COLO668 (cell line): ENCODE measurements around the gene PRKAB1.
A peak's percentile ranks its signal among the peaks of the same experiment; 100 is the strongest.

Experiments
- DNase-seq: peaks from one replicate; lab custom pipeline; 2025; ENCODE audit not compliant: unreplicated experiment; lab: John Stamatoyannopoulos, UW

PRKAB1 gene

GRCh38 chr12:119660076-119660475, 7.9 kb upstream of the PRKAB1 start:
- no peak for DNase-seq

- no peak for DNase-seq
Measured at GRCh38 chr12:119661882-119662281, 6.1 kb upstream of the PRKAB1 start.

- DNase-seq = no peak
Measured at GRCh38 chr12:119664642-119665041, 3.3 kb upstream of the PRKAB1 start.

GRCh38 chr12:119665164-119665929, 2.6 kb upstream of the PRKAB1 start:
- no peak for DNase-seq

- no peak for DNase-seq
Measured at GRCh38 chr12:119666226-119666795, 1.6 kb upstream of the PRKAB1 start.

DNA sequence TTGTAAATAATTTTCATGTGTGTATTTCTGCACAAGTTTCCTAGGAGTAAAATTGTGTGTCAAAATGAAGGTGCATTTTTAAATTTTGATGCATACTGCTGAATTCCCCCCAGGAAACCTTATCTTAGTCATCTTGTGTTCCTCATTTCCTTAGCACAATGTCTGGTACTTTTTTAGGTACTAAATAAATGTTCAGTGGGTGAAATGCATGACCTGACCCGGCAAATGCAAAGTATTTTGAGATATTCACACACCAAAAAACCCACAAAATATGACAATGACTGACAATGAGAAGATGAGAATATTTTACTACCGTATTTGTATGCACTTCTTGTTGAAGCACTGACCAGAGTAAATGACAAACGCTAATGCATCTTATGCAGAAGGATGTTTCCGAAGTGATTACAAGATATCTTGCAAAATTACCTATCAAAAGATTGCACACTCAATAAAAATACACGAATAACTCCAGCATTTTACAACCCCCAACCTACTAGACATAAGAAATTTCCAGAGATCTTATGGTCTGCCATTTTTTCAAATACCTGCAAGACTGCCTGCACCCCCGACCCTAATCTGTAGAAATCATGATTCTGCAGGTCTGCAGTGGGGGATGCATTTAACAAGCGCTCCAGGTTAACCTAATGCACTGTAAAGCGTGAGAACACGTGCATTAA, 895 bp upstream of the PRKAB1 start:
- DNase-seq = no peak

DNA sequence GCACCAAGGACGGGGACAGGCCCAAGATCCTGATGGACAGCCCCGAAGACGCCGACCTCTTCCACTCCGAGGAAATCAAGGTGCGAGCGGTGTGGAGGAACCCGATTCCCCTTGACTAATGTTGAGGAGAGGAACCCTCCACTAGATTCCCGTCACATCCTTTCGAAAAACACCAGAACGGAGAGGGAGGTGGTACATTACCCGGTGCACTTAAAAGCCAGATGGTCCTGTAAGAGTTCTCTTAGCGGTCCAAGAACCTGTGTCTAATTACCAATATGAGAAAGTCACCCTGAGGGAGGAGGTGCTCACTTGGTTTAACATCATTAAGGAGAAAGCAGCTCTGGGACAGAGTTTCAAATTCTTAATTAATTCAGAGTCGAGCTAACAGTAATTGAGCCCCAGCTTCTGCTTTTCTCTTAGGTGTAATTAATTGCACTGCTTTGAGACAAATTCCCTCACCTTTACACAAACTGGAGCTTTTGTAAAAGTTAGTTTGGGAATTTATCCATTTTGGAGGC, 450 bp downstream of the PRKAB1 start:
- DNase-seq = no peak

DNA sequence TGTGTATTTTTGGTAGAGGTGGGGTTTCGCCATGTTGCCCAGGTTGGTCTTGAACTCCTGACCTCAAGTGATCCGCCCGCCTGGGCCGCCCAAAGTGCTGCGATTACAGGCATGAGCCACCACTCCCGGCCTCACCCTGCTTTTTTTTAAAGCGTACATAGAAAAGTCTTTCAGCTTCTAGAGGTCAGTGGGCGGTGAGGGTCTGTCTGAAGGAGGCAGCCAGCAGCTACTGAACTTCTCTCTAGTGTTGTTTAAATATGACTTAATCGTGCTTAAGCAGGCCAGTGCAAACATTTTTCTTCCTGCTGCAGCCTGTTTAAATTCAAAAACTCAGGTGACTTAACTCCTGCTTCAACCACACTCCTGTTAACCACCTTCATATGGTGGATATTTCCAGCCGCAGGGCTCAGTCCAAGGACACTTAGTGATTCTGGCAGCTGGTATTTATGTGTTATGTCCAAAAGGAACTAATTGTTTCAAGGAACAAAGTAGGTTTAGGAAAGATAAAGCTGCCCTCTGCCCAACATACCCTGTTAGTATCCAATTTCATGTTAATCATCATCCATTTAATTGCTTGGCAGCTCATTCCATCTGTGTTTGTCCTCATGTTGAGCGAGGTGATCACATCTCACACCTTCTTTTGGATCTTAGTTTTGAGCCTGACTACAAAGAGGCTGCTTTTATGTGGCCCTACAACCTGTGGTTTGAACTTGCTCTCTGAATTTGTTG, 2.0 kb downstream of the PRKAB1 start:
- DNase-seq = peak; percentile 55

DNA sequence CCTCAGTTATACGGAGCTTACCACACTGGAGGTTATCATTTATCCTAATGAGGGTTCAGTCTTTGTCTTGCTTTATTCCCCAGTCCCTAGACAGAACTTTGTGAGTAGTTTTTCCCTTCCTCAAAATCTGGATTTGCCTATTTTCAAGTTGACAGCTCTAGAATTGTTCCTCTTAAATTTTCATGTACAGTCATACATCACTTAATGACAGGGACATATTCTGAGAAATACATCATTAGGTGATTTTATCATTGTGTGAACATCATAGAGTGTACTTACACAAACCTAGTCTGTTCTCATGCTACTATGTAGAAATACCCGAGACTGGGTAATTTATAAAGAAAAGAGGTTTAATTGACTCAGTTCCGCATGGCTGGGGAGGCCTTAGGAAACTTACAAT, 3.1 kb downstream of the PRKAB1 start:
- no peak for DNase-seq

GRCh38 chr12:119672194-119672593, 4.3 kb downstream of the PRKAB1 start:
- DNase-seq = no peak

DNA sequence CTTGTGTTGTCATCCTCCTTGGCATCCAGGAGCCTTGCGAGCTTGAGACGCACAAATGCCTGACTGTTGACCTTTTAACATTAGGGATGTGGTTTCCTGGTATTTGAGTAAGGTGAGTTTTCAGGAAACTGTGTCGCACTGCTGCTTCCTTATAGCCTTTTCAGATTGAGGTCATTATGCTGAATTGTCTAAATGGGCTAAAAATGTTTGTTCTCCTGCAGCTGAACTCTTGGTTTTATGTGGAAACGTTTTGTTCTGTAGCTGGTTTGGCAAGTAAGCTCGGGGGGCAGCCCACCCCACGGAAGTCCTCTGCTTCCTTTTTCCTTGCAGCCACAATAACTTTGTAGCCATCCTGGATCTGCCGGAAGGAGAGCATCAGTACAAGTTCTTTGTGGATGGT, 5.7 kb downstream of the PRKAB1 start:
- DNase-seq = no peak

GRCh38 chr12:119674560-119674959, 6.6 kb downstream of the PRKAB1 start:
- DNase-seq = no peak

DNA sequence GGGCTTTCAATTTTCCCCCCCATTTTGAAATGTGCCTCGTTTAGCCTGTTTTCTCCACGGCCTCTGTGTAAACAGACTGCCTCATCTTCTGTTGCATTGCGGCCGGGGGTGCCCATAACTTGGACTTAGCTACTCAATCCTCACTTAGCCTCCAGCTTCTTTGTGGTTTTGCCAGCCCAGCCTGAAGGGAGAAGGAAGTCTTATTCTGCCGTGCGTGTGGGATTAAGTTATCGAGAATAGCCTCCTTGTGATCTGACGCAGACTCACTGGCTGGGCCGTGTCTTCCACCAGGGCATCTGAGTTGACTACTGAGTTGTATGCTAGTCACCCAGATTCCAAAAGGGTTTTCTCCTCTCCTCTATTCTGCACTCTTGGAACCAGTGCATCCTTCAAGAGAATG, 8.1 kb downstream of the PRKAB1 start:
- no peak for DNase-seq

DNA sequence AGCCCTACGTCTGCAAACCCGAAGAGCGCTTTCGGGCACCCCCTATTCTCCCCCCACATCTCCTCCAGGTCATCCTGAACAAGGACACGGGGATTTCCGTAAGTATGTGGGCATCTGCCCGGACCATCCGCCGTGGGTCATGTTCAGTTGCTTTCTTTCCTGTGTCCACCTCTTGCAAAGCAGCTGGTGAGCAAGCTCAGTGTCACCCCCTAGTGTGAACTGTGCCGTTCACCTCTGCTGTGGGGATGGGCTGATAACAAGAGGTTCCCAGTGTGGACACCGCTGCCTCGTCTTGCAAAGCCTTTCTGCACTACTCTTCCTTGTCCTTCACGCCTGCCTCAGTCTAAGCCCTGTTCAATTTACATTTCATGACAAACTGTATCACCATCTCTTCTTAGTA, 8.6 kb downstream of the PRKAB1 start:
- no peak for DNase-seq

DNA sequence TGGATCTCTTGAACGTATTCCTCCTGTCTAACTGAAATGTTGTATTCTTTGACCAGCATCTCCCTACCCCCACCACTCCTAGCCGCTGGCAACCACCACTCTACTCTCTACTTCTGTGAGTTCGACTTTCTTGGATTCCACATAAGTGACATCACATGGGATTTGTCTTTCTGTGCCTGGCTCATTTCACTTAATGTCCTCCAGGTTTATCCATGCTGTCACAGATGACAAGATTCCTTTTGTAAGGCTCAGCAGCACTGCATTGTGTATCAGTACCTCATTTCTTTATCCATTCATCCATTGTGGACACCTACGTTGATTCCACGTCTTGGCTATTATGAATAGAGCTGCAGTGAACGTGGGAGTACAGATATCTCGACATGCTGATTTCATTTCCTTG, 10.5 kb downstream of the PRKAB1 start:
- no peak for DNase-seq

GRCh38 chr12:119679081-119679480, 11.1 kb downstream of the PRKAB1 start:
- DNase-seq = peak; percentile 25

DNA sequence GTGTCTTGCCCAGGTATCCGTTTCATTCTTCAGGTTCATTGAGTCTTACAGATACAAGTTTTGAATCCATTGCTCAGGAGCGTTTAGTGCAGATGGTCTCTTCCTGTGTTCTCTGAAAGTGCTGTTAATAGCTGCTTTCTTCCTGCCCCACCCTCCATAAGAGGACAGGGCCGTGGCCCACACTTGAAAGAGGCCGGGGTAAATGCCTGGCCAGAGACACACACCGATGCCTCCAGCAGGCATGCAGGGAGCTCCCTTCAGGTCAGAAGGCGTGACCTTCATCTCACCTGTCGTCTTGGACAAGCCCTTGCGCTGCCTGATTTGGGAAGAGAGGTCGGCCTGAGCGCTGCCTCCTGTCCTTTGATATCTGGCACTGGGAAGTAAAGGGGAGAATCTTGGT, 11.6 kb downstream of the PRKAB1 start:
- no peak for DNase-seq

DNA sequence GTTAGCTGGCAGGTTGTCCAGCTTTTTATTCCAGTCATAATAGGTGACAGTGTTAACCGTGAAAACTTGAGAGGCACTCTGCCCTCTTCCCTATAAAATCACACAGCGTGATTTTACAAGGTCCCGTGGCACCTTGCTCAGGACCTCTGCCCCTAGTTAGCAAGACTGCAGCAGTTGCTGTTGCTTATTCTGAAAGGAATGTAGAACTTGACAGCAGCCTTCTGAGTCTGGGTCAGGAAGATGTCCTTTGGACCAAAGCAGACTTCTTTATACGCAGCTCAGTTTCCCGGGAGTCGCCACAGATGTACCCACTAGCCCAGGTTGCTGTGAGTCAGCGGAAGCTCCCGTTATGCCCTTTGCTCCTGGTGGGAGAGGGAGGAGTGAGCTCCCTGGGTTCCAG, 13.2 kb downstream of the PRKAB1 start:
- no peak for DNase-seq

DNA sequence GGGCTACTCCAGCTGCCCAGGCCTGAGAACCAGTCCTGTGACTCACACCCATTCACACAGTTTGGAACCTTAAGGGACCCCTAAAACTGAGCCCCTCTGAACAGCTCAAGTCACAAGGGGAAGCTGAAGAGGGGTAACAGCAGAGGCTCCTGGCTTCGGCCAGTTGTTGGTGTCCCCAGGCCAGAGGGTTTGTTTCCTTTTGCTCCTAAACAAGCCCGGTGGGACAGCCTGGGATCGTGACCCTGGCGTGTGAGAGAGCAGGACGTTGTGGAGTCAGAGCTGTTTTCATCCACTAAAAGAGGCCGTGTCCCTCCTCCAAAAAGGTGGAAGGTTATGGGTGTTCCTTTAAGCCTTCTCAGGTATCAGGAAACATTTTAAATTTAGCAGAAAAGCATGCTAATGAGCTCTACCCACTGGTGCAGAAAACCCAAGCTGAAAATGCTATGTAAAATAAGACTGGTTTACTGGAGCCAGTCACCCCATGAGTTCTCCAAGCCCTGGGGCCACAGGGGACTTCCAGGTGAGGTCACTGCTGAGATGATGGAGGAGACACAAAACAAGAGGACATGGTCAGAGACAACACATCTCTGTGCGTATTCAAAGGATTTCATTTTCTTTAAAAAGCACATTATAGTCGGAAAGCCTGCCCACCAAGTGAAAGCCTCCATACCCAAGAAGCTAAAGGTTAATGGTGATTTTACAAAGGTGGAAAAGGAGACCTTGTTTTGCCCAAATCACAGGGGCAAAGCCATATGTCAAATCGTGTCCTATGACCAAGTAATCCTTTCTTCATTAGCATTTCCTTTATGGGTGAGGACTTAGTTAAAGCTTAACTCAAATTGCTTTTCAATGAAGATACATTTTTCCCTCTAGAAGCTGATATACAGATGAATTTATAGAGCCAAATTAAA, 14.1 kb downstream of the PRKAB1 start:
- DNase-seq = no peak

GRCh38 chr12:119682639-119683252, 14.8 kb downstream of the PRKAB1 start:
- DNase-seq = no peak
